ENCODE data around the gene GDF2. TPM values are rescaled to one million over a fixed set of nuclear protein-coding genes. Genes with fewer than 3 reads are reported as not detected.

The GDF2 gene
- total RNA-seq, 1 experiment from 2014 or later, result not detected

DNA sequence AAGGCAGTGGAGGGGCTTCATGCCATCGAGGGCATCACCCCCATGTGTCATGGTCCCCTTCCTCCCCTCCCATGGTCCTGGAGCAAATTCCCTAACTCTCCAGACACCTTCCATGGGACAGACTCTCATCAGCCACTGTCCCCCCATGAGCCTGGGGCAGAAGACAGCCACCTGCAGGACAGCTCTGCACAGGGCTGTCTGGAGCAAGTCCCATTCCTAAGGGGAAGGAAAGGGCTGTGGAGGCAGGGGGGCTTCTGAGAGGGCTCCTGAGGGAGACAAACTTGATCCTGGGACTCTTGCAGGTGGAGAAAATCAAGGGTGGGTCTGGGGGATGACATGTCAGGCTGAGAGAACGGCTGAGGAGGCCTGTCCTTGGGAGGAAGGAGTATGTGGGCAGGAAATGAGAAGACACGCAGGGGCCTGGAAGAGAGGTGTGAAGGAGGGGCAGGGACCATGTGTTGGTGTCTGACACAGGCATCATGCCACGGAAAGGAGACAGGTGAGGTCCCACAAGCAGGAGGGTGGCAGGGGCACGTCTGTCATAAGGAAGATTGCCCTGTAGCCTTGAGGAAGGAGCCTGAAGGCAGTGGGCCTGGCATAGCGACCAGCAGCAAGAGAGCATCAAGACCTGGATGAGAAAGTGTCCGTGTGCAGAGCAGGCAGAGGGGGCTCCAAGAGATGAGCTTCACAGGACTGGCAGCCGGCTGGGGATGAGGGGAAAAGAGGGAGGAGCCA lies 36.7 kb upstream of the GDF2 start:
- Histone ChIP-seq H3K4ac (ENCODE audit: low read depth, low read length) (no peak overlapping the region), H2AK5ac (ENCODE audit: insufficient read length, low read length) (no peak overlapping the region), H4K20me1 (ENCODE audit: control insufficient read depth, insufficient read depth, insufficient read length) (no peaks in the 10 kb centered on the region), H2BK120ac (ENCODE audit: low read depth, low read length, poor library complexity, severe bottlenecking) (no peak overlapping the region), H2BK20ac (ENCODE audit: low read depth, low read length, poor library complexity, severe bottlenecking) (no peak overlapping the region), H3T11ph (ENCODE audit: low read length) (no peak overlapping the region), H2BK15ac (ENCODE audit: low read depth, low read length) (no peak overlapping the region), H4K91ac (ENCODE audit: insufficient read length, low read depth, low read length) (no peak overlapping the region), H4K5ac (ENCODE audit: insufficient read length, low read depth, low read length) (no peak overlapping the region), H3K9me3 (ENCODE audit: control insufficient read depth, low read depth, low read length) (no peaks in the 10 kb centered on the region), H3K14ac (ENCODE audit: insufficient read depth, low read length) (no peak overlapping the region; the same call in 1 of the 2 replicates), H2BK5ac (ENCODE audit: insufficient read length, low read length) (no peak overlapping the region), H3K56ac (ENCODE audit: insufficient read length, low read depth, low read length) (no peak overlapping the region), H3K23ac (ENCODE audit: insufficient read length, low read depth, low read length) (no peak overlapping the region), H3K4me1 (ENCODE audit: insufficient read depth, low read length) (no peaks in the 10 kb centered on the region), H2AFZ (ENCODE audit: low read length) (no peak overlapping the region), H3K27me3 (ENCODE audit: insufficient read depth, low read length) (no peaks in the 10 kb centered on the region), H3K27ac (ENCODE audit: insufficient read length, low read depth, low read length) (no peak overlapping the region), H4K8ac (replicated peaks; ENCODE audit: insufficient read length, low read depth, low read length) (no peak overlapping the region), H3K18ac (ENCODE audit: insufficient read length, low read depth, low read length) (no peak overlapping the region), H3K4me2 (ENCODE audit: insufficient read depth, insufficient read length, low read length) (no peak overlapping the region), H2BK12ac (ENCODE audit: insufficient read length, low read depth, low read length) (no peak overlapping the region), H3K79me2 (ENCODE audit: insufficient read depth, low read length) (no peaks in the 10 kb centered on the region), H3K23me2 (ENCODE audit: insufficient read length, low read depth, low read length, poor library complexity, severe bottlenecking) (no peaks in the 10 kb centered on the region), H3K79me1 (ENCODE audit: insufficient read depth, low read depth, low read length, poor library complexity, severe bottlenecking) (no peaks in the 10 kb centered on the region), H3K9ac (ENCODE audit: extremely low read depth, insufficient read length, low read length) (no peak overlapping the region)
- H3K36me3 Mint-ChIP-seq (ENCODE audit: insufficient read depth in 1 of 3, low read depth in 3 of 3), result no peaks in the 10 kb centered on the region
- no CpG with 5 or more reads among the region's 8 CpGs for WGBS (ENCODE audit: extremely low coverage, insufficient read length, low lambda C conversion rate)
- no peak overlapping the region; a peak in 1 of 5 replicates for H3K4me3 Mint-ChIP-seq
- 0 out of 4 replicates have a peak, but pooled peaks cover 0 to 4% of the 10 kb centered on the region in 2 experiments for H3K4me1 Mint-ChIP-seq
- no peak overlapping the region; a peak in 1 of 7 replicates for H3K27ac Mint-ChIP-seq
- DNase-seq, result no peak
- no peaks in the 10 kb centered on the region for H3K9me3 Mint-ChIP-seq
- H3K27me3 Mint-ChIP-seq (ENCODE audit: low read depth), result peaks cover 12% of the 10 kb centered on the region
- TF ChIP-seq, protein P1, sequence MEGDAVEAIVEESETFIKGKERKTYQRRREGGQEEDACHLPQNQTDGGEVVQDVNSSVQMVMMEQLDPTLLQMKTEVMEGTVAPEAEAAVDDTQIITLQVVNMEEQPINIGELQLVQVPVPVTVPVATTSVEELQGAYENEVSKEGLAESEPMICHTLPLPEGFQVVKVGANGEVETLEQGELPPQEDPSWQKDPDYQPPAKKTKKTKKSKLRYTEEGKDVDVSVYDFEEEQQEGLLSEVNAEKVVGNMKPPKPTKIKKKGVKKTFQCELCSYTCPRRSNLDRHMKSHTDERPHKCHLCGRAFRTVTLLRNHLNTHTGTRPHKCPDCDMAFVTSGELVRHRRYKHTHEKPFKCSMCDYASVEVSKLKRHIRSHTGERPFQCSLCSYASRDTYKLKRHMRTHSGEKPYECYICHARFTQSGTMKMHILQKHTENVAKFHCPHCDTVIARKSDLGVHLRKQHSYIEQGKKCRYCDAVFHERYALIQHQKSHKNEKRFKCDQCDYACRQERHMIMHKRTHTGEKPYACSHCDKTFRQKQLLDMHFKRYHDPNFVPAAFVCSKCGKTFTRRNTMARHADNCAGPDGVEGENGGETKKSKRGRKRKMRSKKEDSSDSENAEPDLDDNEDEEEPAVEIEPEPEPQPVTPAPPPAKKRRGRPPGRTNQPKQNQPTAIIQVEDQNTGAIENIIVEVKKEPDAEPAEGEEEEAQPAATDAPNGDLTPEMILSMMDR (conservative IDR thresholded peaks at IDR 0.05), result no peak
